Activated CD4-positive, alpha-beta T cell treated with anti-CD3 and anti-CD28 coated beads, Interleukin-2, amount 50 U/mL, for 16 hours (primary cell): ENCODE measurements around the gene USP37.
A peak's percentile ranks its signal among the peaks of the same experiment; 100 is the strongest.
"Not testable (repeated sequence)": the region's sequence is repeated elsewhere in the genome, so short reads cannot be mapped to it uniquely, and the experiment has no call there.

Source experiments
- DNase-seq: peaks from one replicate; pipeline ENCODE4 v3.0.0-alpha.2; 2020

The USP37 gene

GRCh38 chr2:218547511-218547910 lies 20.6 kb downstream of the USP37 start:
- DNase-seq = no peak

GRCh38 chr2:218546012-218546411 lies 22.1 kb downstream of the USP37 start:
- no peak for DNase-seq

- DNase-seq = no peak
These were observed 28.1 kb downstream of the USP37 start for GRCh38 chr2:218540015-218540414.

- no peak for DNase-seq
These were observed 31.2 kb downstream of the USP37 start for GRCh38 chr2:218536804-218537494.

GRCh38 chr2:218529990-218530389 lies 38.2 kb downstream of the USP37 start:
- no peak for DNase-seq

GRCh38 chr2:218528409-218528808 lies 39.7 kb downstream of the USP37 start:
- not testable (repeated sequence) for DNase-seq

GRCh38 chr2:218523651-218524050 lies 44.5 kb downstream of the USP37 start:
- no peak for DNase-seq

GRCh38 chr2:218518876-218519275 lies 49.3 kb downstream of the USP37 start:
- DNase-seq = no peak

- peak; percentile 51 for DNase-seq
These were observed 50.5 kb downstream of the USP37 start for GRCh38 chr2:218517434-218518206.

GRCh38 chr2:218516614-218517013 lies 51.5 kb downstream of the USP37 start:
- DNase-seq = peak; percentile 27

GRCh38 chr2:218513676-218514075 lies 54.5 kb downstream of the USP37 start:
- no peak for DNase-seq

GRCh38 chr2:218508299-218508698 lies 59.9 kb downstream of the USP37 start:
- no peak for DNase-seq

GRCh38 chr2:218505754-218506371 lies 62.3 kb downstream of the USP37 start:
- no peak for DNase-seq

- no peak for DNase-seq
These were observed 66.5 kb downstream of the USP37 start for GRCh38 chr2:218501665-218502064.

GRCh38 chr2:218500501-218501060 lies 67.6 kb downstream of the USP37 start:
- no peak for DNase-seq

GRCh38 chr2:218485986-218486667 lies 82.0 kb downstream of the USP37 start:
- no peak for DNase-seq

GRCh38 chr2:218482651-218483050 lies 85.5 kb downstream of the USP37 start:
- DNase-seq = no peak

GRCh38 chr2:218479595-218479994 lies 88.6 kb downstream of the USP37 start:
- no peak for DNase-seq

- DNase-seq = peak; percentile 19
These were observed 89.6 kb downstream of the USP37 start for GRCh38 chr2:218478544-218478943.

GRCh38 chr2:218477247-218477646 lies 90.9 kb downstream of the USP37 start:
- no peak for DNase-seq

GRCh38 chr2:218476676-218477075 lies 91.5 kb downstream of the USP37 start:
- no peak for DNase-seq

- no peak for DNase-seq
These were observed 93.6 kb downstream of the USP37 start for GRCh38 chr2:218474527-218474926.

GRCh38 chr2:218472988-218473387 lies 95.2 kb downstream of the USP37 start:
- DNase-seq = no peak
